ENCODE results near the gene AKAP1.

DNA sequence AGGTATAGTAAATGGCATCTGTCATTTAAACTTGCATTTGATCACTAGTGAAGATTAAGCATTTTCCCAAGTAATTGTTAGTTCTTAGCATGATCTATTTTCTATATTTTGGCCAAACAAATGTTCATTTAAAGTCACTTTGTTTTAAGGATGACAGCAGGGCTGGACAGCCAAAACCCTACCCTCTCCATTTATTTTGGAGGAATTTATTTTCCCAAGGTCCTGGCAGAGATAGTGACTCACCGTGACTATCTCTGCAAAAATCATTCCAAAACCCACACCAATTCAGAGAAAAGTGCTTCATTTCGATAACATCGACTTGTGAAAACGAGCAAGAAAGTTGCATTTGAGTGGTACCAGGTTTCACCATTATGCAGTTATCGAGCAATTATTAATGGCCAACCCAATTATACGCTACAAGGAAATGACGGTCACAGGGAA lies 665 bp upstream of the AKAP1 start:
- TF ChIP-seq, protein P1, sequence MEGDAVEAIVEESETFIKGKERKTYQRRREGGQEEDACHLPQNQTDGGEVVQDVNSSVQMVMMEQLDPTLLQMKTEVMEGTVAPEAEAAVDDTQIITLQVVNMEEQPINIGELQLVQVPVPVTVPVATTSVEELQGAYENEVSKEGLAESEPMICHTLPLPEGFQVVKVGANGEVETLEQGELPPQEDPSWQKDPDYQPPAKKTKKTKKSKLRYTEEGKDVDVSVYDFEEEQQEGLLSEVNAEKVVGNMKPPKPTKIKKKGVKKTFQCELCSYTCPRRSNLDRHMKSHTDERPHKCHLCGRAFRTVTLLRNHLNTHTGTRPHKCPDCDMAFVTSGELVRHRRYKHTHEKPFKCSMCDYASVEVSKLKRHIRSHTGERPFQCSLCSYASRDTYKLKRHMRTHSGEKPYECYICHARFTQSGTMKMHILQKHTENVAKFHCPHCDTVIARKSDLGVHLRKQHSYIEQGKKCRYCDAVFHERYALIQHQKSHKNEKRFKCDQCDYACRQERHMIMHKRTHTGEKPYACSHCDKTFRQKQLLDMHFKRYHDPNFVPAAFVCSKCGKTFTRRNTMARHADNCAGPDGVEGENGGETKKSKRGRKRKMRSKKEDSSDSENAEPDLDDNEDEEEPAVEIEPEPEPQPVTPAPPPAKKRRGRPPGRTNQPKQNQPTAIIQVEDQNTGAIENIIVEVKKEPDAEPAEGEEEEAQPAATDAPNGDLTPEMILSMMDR (IDR thresholded peaks at IDR 0.05), result no peak
- no peak for TF ChIP-seq EP300 (IDR thresholded peaks at IDR 0.05)

Measured in esophagus muscularis mucosa (tissue), 3 donors.